Breast epithelium (tissue), 3 donors: ENCODE data around the gene GSTA4.

Experiments used
- POLR2AphosphoS5 ChIP-seq, 3 donors: sonication (generic); formaldehyde crosslinking; IDR thresholded peaks; one replicate each; pipeline ENCODE4 v1.6.1; 2017; ENCODE audit warnings: antibody characterized with exemption in 3 of 3
- TF ChIP-seq, protein P1 (sequence below), 3 donors: fragments of 450-650 bp; IDR thresholded peaks; one replicate each; pipeline ENCODE4 v1.5.1; 2016 to 2017; ENCODE audit warnings: antibody characterized with exemption in 3 of 3, mild to moderate bottlenecking in 3 of 3, moderate library complexity in 3 of 3

DNA sequence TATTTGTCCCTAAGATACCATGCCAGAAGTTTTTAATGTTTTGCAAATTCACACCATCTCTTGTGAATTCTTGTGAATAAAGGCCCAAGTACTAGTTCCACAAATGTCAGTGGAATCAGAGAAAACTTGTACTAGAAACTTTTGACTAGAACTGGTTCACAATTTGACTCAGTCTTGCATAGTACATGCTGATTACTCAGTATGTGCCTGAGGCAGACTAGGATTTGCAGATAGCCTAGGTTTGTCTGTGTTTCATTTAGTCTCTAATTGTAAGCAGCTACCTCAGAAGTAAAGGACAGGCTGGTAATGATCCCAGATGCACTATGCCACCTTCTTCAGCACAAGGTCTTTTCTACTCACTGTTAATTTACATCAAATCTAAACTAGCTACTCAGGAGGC lies 34.2 kb upstream of the GSTA4 start:
- TF ChIP-seq, protein P1, sequence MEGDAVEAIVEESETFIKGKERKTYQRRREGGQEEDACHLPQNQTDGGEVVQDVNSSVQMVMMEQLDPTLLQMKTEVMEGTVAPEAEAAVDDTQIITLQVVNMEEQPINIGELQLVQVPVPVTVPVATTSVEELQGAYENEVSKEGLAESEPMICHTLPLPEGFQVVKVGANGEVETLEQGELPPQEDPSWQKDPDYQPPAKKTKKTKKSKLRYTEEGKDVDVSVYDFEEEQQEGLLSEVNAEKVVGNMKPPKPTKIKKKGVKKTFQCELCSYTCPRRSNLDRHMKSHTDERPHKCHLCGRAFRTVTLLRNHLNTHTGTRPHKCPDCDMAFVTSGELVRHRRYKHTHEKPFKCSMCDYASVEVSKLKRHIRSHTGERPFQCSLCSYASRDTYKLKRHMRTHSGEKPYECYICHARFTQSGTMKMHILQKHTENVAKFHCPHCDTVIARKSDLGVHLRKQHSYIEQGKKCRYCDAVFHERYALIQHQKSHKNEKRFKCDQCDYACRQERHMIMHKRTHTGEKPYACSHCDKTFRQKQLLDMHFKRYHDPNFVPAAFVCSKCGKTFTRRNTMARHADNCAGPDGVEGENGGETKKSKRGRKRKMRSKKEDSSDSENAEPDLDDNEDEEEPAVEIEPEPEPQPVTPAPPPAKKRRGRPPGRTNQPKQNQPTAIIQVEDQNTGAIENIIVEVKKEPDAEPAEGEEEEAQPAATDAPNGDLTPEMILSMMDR (IDR thresholded peaks at IDR 0.05), result no peak
- no peak for TF ChIP-seq POLR2AphosphoS5 (IDR thresholded peaks at IDR 0.05)
